CD4-positive, alpha-beta memory T cell (primary cell): ENCODE results near the gene SKI. TPM values are rescaled to one million over a fixed set of nuclear protein-coding genes. Genes with fewer than 3 reads are reported as not detected.

Source experiments
- CTCF ChIA-PET: fragments of 350-600 bp; sonication (Branson Sonifier 250); formaldehyde crosslinking; loops from one replicate; lab custom pipeline; 2021; ENCODE audit warnings: inconsistent platforms; ENCODE audit not compliant: partially characterized antibody; lab: Charles Lee
- POLR2A ChIA-PET: fragments of 350-600 bp; sonication (Branson Sonifier 250); formaldehyde crosslinking; loops from one replicate; lab custom pipeline; 2021; ENCODE audit not compliant: partially characterized antibody; lab: Charles Lee
- DNase-seq, 5 donors: peaks; one replicate each; pipeline versions ENCODE4 v3.0.0 to v3.0.0-alpha.2; 2020 to 2022; ENCODE audit warnings: mixed read lengths in 1 of 5
- H3K27ac ChIP-seq: one replicate; pipeline ENCODE4 v1.7.0; 2013; ENCODE audit warnings: low read depth, low read length
- H3K27me3 ChIP-seq: 2 replicates; pipeline ENCODE4 v1.7.0; 2013; ENCODE audit warnings: mild to moderate bottlenecking, low read length, moderate library complexity; ENCODE audit not compliant: insufficient read depth
- H3K36me3 ChIP-seq: 2 replicates; pipeline ENCODE4 v1.7.0; 2013; ENCODE audit warnings: mild to moderate bottlenecking, low read length, moderate library complexity; ENCODE audit not compliant: insufficient read depth
- H3K4me1 ChIP-seq: 2 replicates; pipeline ENCODE4 v1.7.0; 2013; ENCODE audit warnings: mild to moderate bottlenecking, low read length, moderate library complexity; ENCODE audit not compliant: insufficient read depth
- H3K4me3 ChIP-seq, 2 donors: one replicate each; pipeline ENCODE4 v1.7.0; 2013; ENCODE audit warnings: low read length in 2 of 2, mild to moderate bottlenecking in 1 of 2
- H3K9me3 ChIP-seq, 2 donors: one replicate each; pipeline ENCODE4 v1.7.0; 2013; ENCODE audit warnings: low read length in 2 of 2, control low read depth in 1 of 2; ENCODE audit not compliant: control insufficient read depth in 1 of 2
- H3K27ac Mint-ChIP-seq, 7 donors: one replicate each; pipeline ENCODE4 v1.8.0; 2020 to 2021; ENCODE audit warnings: mixed read lengths in 7 of 7, mild to moderate bottlenecking in 6 of 7, inconsistent platforms in 3 of 7, moderate library complexity in 3 of 7
- H3K27me3 Mint-ChIP-seq, 2 donors: one replicate each; pipeline ENCODE4 v1.8.0; 2020 to 2021; ENCODE audit warnings: mixed read lengths in 2 of 2
- H3K36me3 Mint-ChIP-seq, 2 donors: one replicate each; pipeline ENCODE4 v1.8.0; 2020 to 2021; ENCODE audit warnings: mixed read lengths in 2 of 2, inconsistent platforms in 1 of 2, mild to moderate bottlenecking in 1 of 2
- H3K4me1 Mint-ChIP-seq, 4 donors: one replicate each; pipeline ENCODE4 v1.8.0; 2020 to 2021; ENCODE audit warnings: mixed read lengths in 4 of 4, mild to moderate bottlenecking in 1 of 4
- H3K4me3 Mint-ChIP-seq, 8 donors: one replicate each; pipeline ENCODE4 v1.8.0; 2020 to 2021; ENCODE audit warnings: mixed read lengths in 8 of 8, mild to moderate bottlenecking in 7 of 8, moderate library complexity in 6 of 8, inconsistent platforms in 3 of 8
- H3K9me3 Mint-ChIP-seq, 8 donors: one replicate each; pipeline ENCODE4 v1.8.0; 2020 to 2021; ENCODE audit warnings: mixed read lengths in 8 of 8, mild to moderate bottlenecking in 5 of 8, inconsistent platforms in 3 of 8, moderate library complexity in 1 of 8
- intact Hi-C: fragments of 100-400 bp; cut with micrococcal nuclease; formaldehyde crosslinking; loops from one replicate; pipeline ENCODE4 v1.15.1; 2023
- polyA plus RNA-seq, 2 donors: library from polyadenylated mRNA; unstranded; fragments of 300-500 nt; fragmentation: Illumina TruSeq; gene quantifications; one replicate each; pipeline ENCODE4 v1.2.3, GENCODE V29; 2021
- total RNA-seq, 2 experiments: library from RNA; stranded (reverse); gene quantifications; one replicate each; pipeline ENCODE4 v1.2.3, GENCODE V29; 2021

The SKI gene
- total and polyA plus RNA-seq, 4 experiments from 2014 or later = 0.08 to 104 (median 48.5) TPM

DNA sequence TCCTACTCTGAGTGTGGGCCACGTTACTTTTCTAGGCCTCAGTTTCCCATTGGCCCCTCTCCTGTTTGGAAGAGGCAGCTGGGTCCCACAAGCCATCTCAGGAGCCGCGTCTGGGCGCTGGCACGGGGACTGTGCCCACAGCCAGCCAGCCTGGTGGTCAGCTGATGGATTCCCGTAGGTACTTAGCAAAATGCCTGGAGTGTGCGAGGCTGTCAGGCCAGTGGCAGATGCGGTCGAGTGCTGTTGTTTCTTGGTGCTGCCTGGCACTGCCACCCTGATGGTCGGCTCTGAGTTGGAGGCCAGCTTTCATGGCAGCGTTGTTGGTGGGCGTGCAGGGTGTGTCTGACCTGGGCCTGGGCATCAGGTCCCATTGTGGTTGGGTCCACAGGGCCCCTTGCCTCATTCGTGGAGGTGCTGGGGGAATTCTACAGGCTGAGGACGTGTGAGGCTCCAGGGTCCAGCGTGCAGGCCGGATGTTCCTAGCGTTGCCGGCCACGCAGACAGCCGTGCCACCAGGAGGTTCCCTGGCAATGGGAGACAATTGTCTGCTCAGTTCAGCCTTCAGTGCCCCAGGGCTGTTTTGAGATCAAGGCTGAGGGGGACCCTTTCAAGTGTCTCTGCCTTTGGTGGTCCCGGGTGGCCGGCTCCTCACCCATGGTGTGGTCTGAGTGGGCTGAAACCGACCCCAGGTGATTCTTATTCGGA is 20.9 kb downstream of the SKI start:
- intact Hi-C loops = no loop called here
- DNase-seq = no peak
- peaks cover 18 to 34% of the 10 kb centered on the region in 2 donors for H3K36me3 Mint-ChIP-seq
- no peaks in the 10 kb centered on the region for H3K27me3 ChIP-seq
- peaks cover 12% of the 10 kb centered on the region for H3K36me3 ChIP-seq
- H3K4me3 Mint-ChIP-seq = peak overlapping the region in 4 of 8 donors; percentile 11 to 54 (median 34)
- ChIA-PET POLR2A (interaction anchor here (14.5 kb wide), 1 partner anchor 15 kb away, joined by 454 read pairs; the partner anchor contains the start of gene SKI), CTCF (no interaction called here)
- no peaks in the 10 kb centered on the region for H3K27me3 Mint-ChIP-seq
- H3K9me3 ChIP-seq = no peaks in the 10 kb centered on the region
- peaks cover under 1 to 85% (median 45%) of the 10 kb centered on the region in 4 donors for H3K4me1 Mint-ChIP-seq
- H3K4me3 ChIP-seq = no peak overlapping the region
- H3K4me1 ChIP-seq = peaks cover 89% of the 10 kb centered on the region
- H3K27ac Mint-ChIP-seq = peak overlapping the region in 5 of 7 donors; percentile 54 to 87 (median 85)
- H3K9me3 Mint-ChIP-seq = peaks cover 0 to 19% (median 0%) of the 10 kb centered on the region in 8 donors
- no peak overlapping the region for H3K27ac ChIP-seq

DNA sequence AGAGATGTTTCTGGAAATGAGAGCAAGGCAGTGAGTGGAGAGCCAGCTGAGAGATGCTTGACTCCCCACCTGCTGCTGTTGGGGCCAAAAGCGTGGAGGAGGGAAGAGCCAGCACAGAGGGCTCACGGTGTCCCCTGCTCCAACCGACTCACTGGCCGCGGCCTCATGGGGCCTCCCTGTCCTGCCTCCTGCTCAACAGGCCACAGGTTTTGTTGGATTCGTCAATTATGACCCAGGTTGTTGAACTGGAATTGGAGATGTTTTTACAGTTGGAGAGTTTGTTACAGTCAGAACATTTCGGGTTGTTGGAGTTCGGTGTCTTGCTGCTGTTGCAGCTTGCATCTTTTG is 21.4 kb downstream of the SKI start:
- intact Hi-C loops = no loop called here
- no peak overlapping the region for H3K4me3 ChIP-seq
- DNase-seq = no peak
- peaks cover 12% of the 10 kb centered on the region for H3K36me3 ChIP-seq
- Mint-ChIP-seq H3K9me3 (peaks cover 0 to 19% (median 1%) of the 10 kb centered on the region in 8 donors), H3K4me1 (peaks cover 0 to 82% (median 44%) of the 10 kb centered on the region in 4 donors), H3K36me3 (peaks cover 18 to 35% of the 10 kb centered on the region in 2 donors), H3K4me3 (peak overlapping the region in 3 of 8 donors; percentile 13 to 34 (median 20)), H3K27me3 (no peaks in the 10 kb centered on the region), H3K27ac (peak overlapping the region in 4 of 7 donors; percentile 13 to 85 (median 53))
- no peaks in the 10 kb centered on the region for H3K27me3 ChIP-seq
- CTCF ChIA-PET = no interaction called here
- POLR2A ChIA-PET = interaction anchor here (14.5 kb wide), 1 partner anchor 16 kb away, joined by 454 read pairs; the partner anchor contains the start of gene SKI
- peaks cover 0 to under 1% of the 10 kb centered on the region in 2 donors for H3K9me3 ChIP-seq
- H3K27ac ChIP-seq = no peak overlapping the region
- H3K4me1 ChIP-seq = peaks cover 91% of the 10 kb centered on the region

DNA sequence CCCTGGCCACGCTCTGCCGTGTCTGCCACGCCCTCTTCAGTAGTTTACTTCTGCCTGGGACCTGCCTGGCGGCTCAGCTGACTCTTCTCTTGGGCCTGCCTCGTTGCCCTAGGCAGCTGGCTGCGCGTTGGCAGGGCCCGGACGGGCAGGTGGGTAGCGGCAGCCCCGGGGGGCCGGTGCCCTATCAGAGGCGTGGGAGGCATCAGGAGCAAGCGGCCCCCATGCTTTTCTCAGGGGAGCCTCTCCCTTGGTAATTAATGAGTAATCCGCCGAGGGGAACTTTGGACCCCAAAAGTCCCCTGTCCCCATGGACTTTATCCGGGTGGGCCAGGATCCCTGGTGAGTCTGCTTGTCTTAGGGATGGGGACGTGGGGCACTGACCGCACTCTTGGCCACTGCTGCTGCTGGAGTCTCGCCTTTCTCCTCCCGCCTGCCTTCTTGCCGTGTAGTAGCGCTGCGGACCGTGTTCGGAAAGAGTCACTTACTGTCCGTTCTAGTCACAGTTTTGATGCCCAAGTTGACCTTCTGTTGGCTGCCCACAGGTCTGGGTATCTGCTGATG is 22.7 kb downstream of the SKI start:
- H3K27ac ChIP-seq = peak overlapping the region; percentile 32
- intact Hi-C loops = no loop called here
- H3K4me1 ChIP-seq = peaks cover 93% of the 10 kb centered on the region
- no peaks in the 10 kb centered on the region for H3K27me3 ChIP-seq
- Mint-ChIP-seq H3K4me3 (peak overlapping the region in 3 of 8 donors; percentile 12 to 20 (median 13)), H3K4me1 (peaks cover 0 to 71% (median 42%) of the 10 kb centered on the region in 4 donors), H3K9me3 (peaks cover 0 to 19% (median 1%) of the 10 kb centered on the region in 8 donors), H3K27me3 (no peaks in the 10 kb centered on the region), H3K27ac (peak overlapping the region in 6 of 7 donors; percentile 10 to 89 (median 62)), H3K36me3 (peaks cover 15 to 32% of the 10 kb centered on the region in 2 donors)
- ChIA-PET CTCF (no interaction called here), POLR2A (interaction anchor here (14.5 kb wide), 1 partner anchor 17 kb away, joined by 454 read pairs; the partner anchor contains the start of gene SKI)
- H3K36me3 ChIP-seq = peaks cover 12% of the 10 kb centered on the region
- DNase-seq = no peak
- H3K9me3 ChIP-seq = peaks cover 0 to 14% of the 10 kb centered on the region in 2 donors
- H3K4me3 ChIP-seq = no peak overlapping the region

DNA sequence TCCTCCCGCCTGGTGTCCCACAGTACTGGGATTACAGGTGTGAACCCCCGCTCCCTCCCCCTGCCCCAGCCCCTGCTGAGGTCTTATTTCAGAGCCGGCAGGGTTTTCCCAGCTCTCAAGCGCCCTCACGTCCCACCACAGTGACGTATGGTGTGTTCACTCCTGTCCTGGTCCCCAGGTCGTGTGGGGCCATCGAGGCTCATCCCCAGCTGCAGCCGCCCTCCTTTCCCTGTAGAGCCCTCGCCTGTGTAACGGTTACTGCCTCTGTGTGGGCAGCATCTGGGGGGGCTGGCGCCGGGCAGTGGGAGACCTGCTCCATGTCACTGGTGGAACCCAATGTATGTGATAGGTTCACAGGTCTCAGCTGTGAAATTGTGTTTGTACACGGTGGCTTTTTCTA is 23.2 kb downstream of the SKI start:
- H3K36me3 Mint-ChIP-seq = peaks cover 11 to 28% of the 10 kb centered on the region in 2 donors
- intact Hi-C loops = no loop called here
- no peaks in the 10 kb centered on the region for H3K27me3 Mint-ChIP-seq
- Histone ChIP-seq H3K36me3 (peaks cover 12% of the 10 kb centered on the region), H3K4me1 (peaks cover 90% of the 10 kb centered on the region), H3K9me3 (peaks cover 0 to 18% of the 10 kb centered on the region in 2 donors), H3K27ac (peak overlapping the region; percentile 32), H3K27me3 (no peaks in the 10 kb centered on the region), H3K4me3 (no peak overlapping the region)
- H3K27ac Mint-ChIP-seq = peak overlapping the region in 5 of 7 donors; percentile 57 to 89 (median 83)
- no peak for DNase-seq
- POLR2A ChIA-PET = interaction anchor here (14.5 kb wide), 1 partner anchor 18 kb away, joined by 454 read pairs; the partner anchor contains the start of gene SKI
- H3K4me3 Mint-ChIP-seq = peak overlapping the region in 1 of 8 donors; percentile 46
- CTCF ChIA-PET = interaction anchor here (1.1 to 1.2 kb wide), 2 partner anchors 17 to 21 kb away, joined by 3 read pairs; no protein-coding TSS in a partner anchor
- H3K4me1 Mint-ChIP-seq = peaks cover 0 to 65% (median 38%) of the 10 kb centered on the region in 4 donors
- peaks cover 0 to 19% (median 1%) of the 10 kb centered on the region in 8 donors for H3K9me3 Mint-ChIP-seq

- H3K27me3 Mint-ChIP-seq = no peaks in the 10 kb centered on the region
- H3K27ac ChIP-seq = peak overlapping the region; percentile 32
- H3K4me1 Mint-ChIP-seq = peaks cover 0 to 61% (median 35%) of the 10 kb centered on the region in 4 donors
- H3K27ac Mint-ChIP-seq = peak overlapping the region in 4 of 7 donors; percentile 47 to 89 (median 68)
- CTCF ChIA-PET = interaction anchor here (1.1 to 1.2 kb wide), 2 partner anchors 17 to 21 kb away, joined by 3 read pairs; no protein-coding TSS in a partner anchor
- POLR2A ChIA-PET = interaction anchor here (14.5 kb wide), 1 partner anchor 18 kb away, joined by 454 read pairs; the partner anchor contains the start of gene SKI
- no peak for DNase-seq
- no peaks in the 10 kb centered on the region for H3K27me3 ChIP-seq
- intact Hi-C loops = no loop called here
- peak overlapping the region in 5 of 8 donors; percentile 46 to 60 (median 56) for H3K4me3 Mint-ChIP-seq
- H3K36me3 Mint-ChIP-seq = peaks cover 10 to 26% of the 10 kb centered on the region in 2 donors
- H3K4me1 ChIP-seq = peaks cover 90% of the 10 kb centered on the region
- peaks cover 12% of the 10 kb centered on the region for H3K36me3 ChIP-seq
- H3K9me3 Mint-ChIP-seq = peaks cover 0 to 19% (median 1%) of the 10 kb centered on the region in 8 donors
- no peak overlapping the region for H3K4me3 ChIP-seq
- peaks cover 0 to 21% of the 10 kb centered on the region in 2 donors for H3K9me3 ChIP-seq
These were observed 23.7 kb downstream of the SKI start for GRCh38 chr1:2251786-2252185.

DNA sequence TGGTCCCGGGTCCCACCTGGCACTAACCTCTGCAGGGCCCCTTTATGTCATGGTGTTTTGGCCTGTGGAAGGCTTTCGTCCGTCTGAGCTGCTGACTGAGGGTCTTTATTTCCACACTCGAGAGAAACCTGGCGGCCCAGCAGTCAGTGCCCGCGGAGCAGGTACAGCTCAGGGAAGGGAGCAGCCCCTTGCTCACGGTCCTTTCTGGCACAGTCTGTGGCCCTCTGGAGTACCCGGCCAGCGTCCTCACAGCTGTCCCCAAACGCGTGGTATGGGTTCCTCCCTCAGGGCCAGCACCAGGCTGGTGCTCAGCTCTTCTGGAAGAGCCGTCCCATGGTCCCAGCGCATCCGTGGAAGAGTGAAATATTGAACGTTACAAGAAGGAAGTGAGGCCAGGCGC is 24.3 kb downstream of the SKI start:
- H3K36me3 Mint-ChIP-seq = peaks cover 10 to 28% of the 10 kb centered on the region in 2 donors
- H3K4me3 ChIP-seq = no peak overlapping the region
- peaks cover 0 to 19% (median 4%) of the 10 kb centered on the region in 8 donors for H3K9me3 Mint-ChIP-seq
- H3K27me3 Mint-ChIP-seq = no peaks in the 10 kb centered on the region
- peaks cover 12% of the 10 kb centered on the region for H3K36me3 ChIP-seq
- H3K4me3 Mint-ChIP-seq = peak overlapping the region in 6 of 8 donors; percentile 17 to 68 (median 48)
- no peak for DNase-seq
- no peaks in the 10 kb centered on the region for H3K27me3 ChIP-seq
- H3K4me1 Mint-ChIP-seq = peaks cover 0 to 55% (median 34%) of the 10 kb centered on the region in 4 donors
- intact Hi-C loops = no loop called here
- peak overlapping the region in 3 of 7 donors; percentile 87 to 92 (median 89) for H3K27ac Mint-ChIP-seq
- CTCF ChIA-PET = interaction anchor here (0.5 to 1.2 kb wide), 4 partner anchors 18 to 321 kb away, joined by 3 read pairs; no protein-coding TSS in a partner anchor
- H3K9me3 ChIP-seq = peaks cover 0 to 21% of the 10 kb centered on the region in 2 donors
- H3K4me1 ChIP-seq = peaks cover 89% of the 10 kb centered on the region
- peak overlapping the region; percentile 32 for H3K27ac ChIP-seq
- POLR2A ChIA-PET = interaction anchor here (14.5 kb wide), 1 partner anchor 19 kb away, joined by 454 read pairs; the partner anchor contains the start of gene SKI
